GM12878 (cell line): ENCODE results near the gene BORCS6. TPM values are rescaled to one million over a fixed set of nuclear protein-coding genes. Genes with fewer than 3 reads are reported as not detected.

Experiments used
- CEBPB ChIP-seq, 2 experiments: fragments of 150-350 bp in 1 of 2; IDR thresholded peaks; 2 replicates each; pipeline ENCODE4 v1.6.1; 2012 to 2014; ENCODE audit warnings: low read depth in 2 of 2, low read length in 2 of 2, borderline replicate concordance in 1 of 2, inconsistent platforms in 1 of 2
- EGR1 ChIP-seq, 2 experiments: IDR thresholded peaks; 1 replicate in 1 of 2; 2 replicates in 1 of 2; pipeline ENCODE4 v1.6.1; 2011 to 2012; ENCODE audit warnings: low read depth in 2 of 2, low read length in 2 of 2, borderline replicate concordance in 1 of 2, mild to moderate bottlenecking in 1 of 2, moderate library complexity in 1 of 2
- ETV6 ChIP-seq, 2 experiments: fragments of 450-650 bp in 1 of 2; IDR thresholded peaks in 1 of 2; conservative IDR thresholded peaks in 1 of 2; 2 replicates each; pipeline ENCODE4 v1.6.1; 2014; ENCODE audit warnings: antibody characterized with exemption in 1 of 2, borderline replicate concordance in 1 of 2, low read depth in 1 of 2, mild to moderate bottlenecking in 1 of 2, moderate library complexity in 1 of 2
- FOXM1 ChIP-seq: IDR thresholded peaks from 2 replicates; pipeline ENCODE4 v1.6.1; 2012; ENCODE audit warnings: low read depth, mild to moderate bottlenecking, inconsistent platforms, low read length, moderate library complexity
- HDAC2 ChIP-seq: fragments of 200-600 bp; sonication (generic); IDR thresholded peaks from 2 replicates; pipeline ENCODE4 v1.6.1; 2017
- IRF4 ChIP-seq: IDR thresholded peaks from 2 replicates; pipeline ENCODE4 v1.6.1; 2011; ENCODE audit warnings: low read depth, low read length
- MTA3 ChIP-seq: IDR thresholded peaks from 2 replicates; pipeline ENCODE4 v1.6.1; 2012; ENCODE audit warnings: low read length, inconsistent platforms, borderline replicate concordance
- PAX5 ChIP-seq: IDR thresholded peaks from 2 replicates; pipeline ENCODE4 v1.6.1; 2011; ENCODE audit warnings: low read depth, low read length, borderline replicate concordance
- PAX8 ChIP-seq: fragments of 450-650 bp; IDR thresholded peaks from 2 replicates; pipeline ENCODE4 v1.6.1; 2017; ENCODE audit warnings: mild to moderate bottlenecking, moderate library complexity
- RELA ChIP-seq: fragments of 450-650 bp; IDR thresholded peaks from 2 replicates; pipeline ENCODE4 v1.8.0; 2014; ENCODE audit warnings: borderline replicate concordance; ENCODE audit not compliant: partially characterized antibody
- SMC3 ChIP-seq: IDR thresholded peaks from 2 replicates; pipeline ENCODE4 v1.6.1; 2011; ENCODE audit warnings: low read length, improper control_type of control experiment, borderline replicate concordance
- SP1 ChIP-seq: IDR thresholded peaks from one replicate; pipeline ENCODE4 v1.6.1; 2011; ENCODE audit warnings: low read depth, low read length
- TCF7 ChIP-seq: IDR thresholded peaks from 2 replicates; pipeline ENCODE4 v1.6.1; 2014; ENCODE audit warnings: antibody characterized with exemption, borderline replicate concordance
- YY1 ChIP-seq: IDR thresholded peaks from 2 replicates; pipeline ENCODE4 v1.6.1; 2011; ENCODE audit warnings: low read depth, mild to moderate bottlenecking, low read length
- polyA plus RNA-seq, 11 experiments: library from polyadenylated mRNA; depleted of rRNA in 4 of 11; unstranded in 6 of 11; stranded (reverse) in 5 of 11; fragments of >200 nt; fragmentation: Nextera tagmentation in 4 of 11; fragmentation: Illumina TruSeq in 1 of 11; extraction: Ambion mirVana in 4 of 11; extraction: Trizol in 1 of 11; gene quantifications; 1 replicate in 1 of 11; 2 replicates in 10 of 11; pipeline versions ENCODE4 v1.2.1 to v1.2.3, GENCODE V29; 2011 to 2016; ENCODE audit warnings: inconsistent platforms in 2 of 11, missing spikeins in 2 of 11, low read depth in 1 of 11
- total RNA-seq, 4 experiments: library from RNA; depleted of rRNA in 3 of 4; stranded (reverse); fragments of >200 nt in 3 of 4; fragmentation: Illumina TruSeq in 1 of 4; extraction: Trizol in 1 of 4; gene quantifications; 2 replicates each; pipeline versions ENCODE4 v1.2.1 to v1.2.3, GENCODE V29; 2013 to 2021
- TF ChIP-seq, protein P1 (sequence below): fragments of 450-650 bp; formaldehyde crosslinking; IDR thresholded peaks from 2 replicates; pipeline ENCODE4 v1.4.0; 2020; ENCODE audit warnings: mild to moderate bottlenecking, moderate library complexity
- TF ChIP-seq, protein P2 (sequence below): fragments of 450-650 bp; IDR thresholded peaks from 2 replicates; pipeline ENCODE4 v1.6.1; 2016; ENCODE audit warnings: mild to moderate bottlenecking
- TF ChIP-seq, protein P3 (sequence below): IDR thresholded peaks from 2 replicates; pipeline ENCODE4 v1.6.1; 2012; ENCODE audit warnings: low read depth, low read length, improper control_type of control experiment
- TF ChIP-seq, protein P4 (sequence below): fragments of 450-650 bp; conservative IDR thresholded peaks from 2 replicates; pipeline ENCODE4 v1.6.1; 2017; ENCODE audit warnings: mild to moderate bottlenecking, moderate library complexity
- TF ChIP-seq, protein P5 (sequence below): fragments of 450-650 bp; IDR thresholded peaks from 2 replicates; pipeline ENCODE4 v1.6.1; 2018; ENCODE audit warnings: borderline replicate concordance, mild to moderate bottlenecking; ENCODE audit not compliant: partially characterized antibody

The BORCS6 gene
- total and polyA plus RNA-seq, 10 of the 15 experiments (the other 5 are each of a cell fraction or from before 2014, with no cell fraction given), result 0.37 to 14.1 (median 6.7) TPM

DNA sequence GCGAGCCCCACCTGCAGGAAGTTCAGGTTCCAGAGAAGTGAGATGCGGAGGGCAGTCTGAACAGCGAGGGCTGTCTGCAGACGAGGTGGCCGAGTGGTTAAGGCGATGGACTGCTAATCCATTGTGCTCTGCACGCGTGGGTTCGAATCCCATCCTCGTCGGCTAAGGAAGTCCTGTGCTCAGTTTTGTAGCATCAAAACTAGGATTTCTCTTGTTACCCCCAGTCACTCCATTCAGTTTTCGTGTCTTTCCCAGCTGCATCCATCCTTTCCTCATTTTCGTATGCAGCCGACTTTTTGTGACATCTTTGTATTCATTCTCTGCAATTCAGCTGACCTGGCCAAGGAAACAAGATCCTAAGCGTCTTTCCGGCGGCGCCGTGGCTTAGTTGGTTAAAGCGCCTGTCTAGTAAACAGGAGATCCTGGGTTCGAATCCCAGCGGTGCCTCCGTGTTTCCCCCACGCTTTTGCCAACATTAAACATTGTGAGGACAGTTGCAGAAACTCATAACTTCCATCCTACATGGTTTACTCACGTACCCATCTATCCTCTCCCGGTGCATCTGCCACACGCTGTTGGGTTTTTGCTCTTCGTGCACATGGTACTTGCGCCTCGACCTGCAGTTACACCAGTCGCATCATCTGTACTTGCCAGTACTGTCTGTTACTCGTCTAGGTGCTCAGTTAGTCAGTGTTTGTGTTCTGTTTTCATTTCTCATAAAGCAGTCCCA is 3.0 kb downstream of the BORCS6 start (continued):
- TF ChIP-seq, protein P1, sequence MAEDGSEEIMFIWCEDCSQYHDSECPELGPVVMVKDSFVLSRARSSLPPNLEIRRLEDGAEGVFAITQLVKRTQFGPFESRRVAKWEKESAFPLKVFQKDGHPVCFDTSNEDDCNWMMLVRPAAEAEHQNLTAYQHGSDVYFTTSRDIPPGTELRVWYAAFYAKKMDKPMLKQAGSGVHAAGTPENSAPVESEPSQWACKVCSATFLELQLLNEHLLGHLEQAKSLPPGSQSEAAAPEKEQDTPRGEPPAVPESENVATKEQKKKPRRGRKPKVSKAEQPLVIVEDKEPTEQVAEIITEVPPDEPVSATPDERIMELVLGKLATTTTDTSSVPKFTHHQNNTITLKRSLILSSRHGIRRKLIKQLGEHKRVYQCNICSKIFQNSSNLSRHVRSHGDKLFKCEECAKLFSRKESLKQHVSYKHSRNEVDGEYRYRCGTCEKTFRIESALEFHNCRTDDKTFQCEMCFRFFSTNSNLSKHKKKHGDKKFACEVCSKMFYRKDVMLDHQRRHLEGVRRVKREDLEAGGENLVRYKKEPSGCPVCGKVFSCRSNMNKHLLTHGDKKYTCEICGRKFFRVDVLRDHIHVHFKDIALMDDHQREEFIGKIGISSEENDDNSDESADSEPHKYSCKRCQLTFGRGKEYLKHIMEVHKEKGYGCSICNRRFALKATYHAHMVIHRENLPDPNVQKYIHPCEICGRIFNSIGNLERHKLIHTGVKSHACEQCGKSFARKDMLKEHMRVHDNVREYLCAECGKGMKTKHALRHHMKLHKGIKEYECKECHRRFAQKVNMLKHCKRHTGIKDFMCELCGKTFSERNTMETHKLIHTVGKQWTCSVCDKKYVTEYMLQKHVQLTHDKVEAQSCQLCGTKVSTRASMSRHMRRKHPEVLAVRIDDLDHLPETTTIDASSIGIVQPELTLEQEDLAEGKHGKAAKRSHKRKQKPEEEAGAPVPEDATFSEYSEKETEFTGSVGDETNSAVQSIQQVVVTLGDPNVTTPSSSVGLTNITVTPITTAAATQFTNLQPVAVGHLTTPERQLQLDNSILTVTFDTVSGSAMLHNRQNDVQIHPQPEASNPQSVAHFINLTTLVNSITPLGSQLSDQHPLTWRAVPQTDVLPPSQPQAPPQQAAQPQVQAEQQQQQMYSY (CRISPR knock-in tag), result no peak
- TF ChIP-seq PAX8, result no peak
- no peak for TF ChIP-seq CEBPB (IDR thresholded peaks at IDR 0.05; ENCODE audit: borderline replicate concordance in 1 of 2, low read depth in 2 of 2, low read length in 2 of 2)
- peak; percentile 47 for TF ChIP-seq RELA
- TF ChIP-seq IRF4, result peak; percentile 59; the same call in 1 of the 2 replicates
- no peak; the same call in 1 of the 2 replicates for TF ChIP-seq HDAC2
- no peak for TF ChIP-seq TCF7
- TF ChIP-seq MTA3, result peak; percentile 18; the same call in 1 of the 2 replicates
- no peak; the same call in 1 of the 2 replicates for TF ChIP-seq YY1
- TF ChIP-seq, protein P2, sequence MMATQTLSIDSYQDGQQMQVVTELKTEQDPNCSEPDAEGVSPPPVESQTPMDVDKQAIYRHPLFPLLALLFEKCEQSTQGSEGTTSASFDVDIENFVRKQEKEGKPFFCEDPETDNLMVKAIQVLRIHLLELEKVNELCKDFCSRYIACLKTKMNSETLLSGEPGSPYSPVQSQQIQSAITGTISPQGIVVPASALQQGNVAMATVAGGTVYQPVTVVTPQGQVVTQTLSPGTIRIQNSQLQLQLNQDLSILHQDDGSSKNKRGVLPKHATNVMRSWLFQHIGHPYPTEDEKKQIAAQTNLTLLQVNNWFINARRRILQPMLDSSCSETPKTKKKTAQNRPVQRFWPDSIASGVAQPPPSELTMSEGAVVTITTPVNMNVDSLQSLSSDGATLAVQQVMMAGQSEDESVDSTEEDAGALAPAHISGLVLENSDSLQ, result peak; percentile 63
- TF ChIP-seq, protein P3, sequence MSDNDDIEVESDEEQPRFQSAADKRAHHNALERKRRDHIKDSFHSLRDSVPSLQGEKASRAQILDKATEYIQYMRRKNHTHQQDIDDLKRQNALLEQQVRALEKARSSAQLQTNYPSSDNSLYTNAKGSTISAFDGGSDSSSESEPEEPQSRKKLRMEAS, result no peak
- TF ChIP-seq, protein P4, sequence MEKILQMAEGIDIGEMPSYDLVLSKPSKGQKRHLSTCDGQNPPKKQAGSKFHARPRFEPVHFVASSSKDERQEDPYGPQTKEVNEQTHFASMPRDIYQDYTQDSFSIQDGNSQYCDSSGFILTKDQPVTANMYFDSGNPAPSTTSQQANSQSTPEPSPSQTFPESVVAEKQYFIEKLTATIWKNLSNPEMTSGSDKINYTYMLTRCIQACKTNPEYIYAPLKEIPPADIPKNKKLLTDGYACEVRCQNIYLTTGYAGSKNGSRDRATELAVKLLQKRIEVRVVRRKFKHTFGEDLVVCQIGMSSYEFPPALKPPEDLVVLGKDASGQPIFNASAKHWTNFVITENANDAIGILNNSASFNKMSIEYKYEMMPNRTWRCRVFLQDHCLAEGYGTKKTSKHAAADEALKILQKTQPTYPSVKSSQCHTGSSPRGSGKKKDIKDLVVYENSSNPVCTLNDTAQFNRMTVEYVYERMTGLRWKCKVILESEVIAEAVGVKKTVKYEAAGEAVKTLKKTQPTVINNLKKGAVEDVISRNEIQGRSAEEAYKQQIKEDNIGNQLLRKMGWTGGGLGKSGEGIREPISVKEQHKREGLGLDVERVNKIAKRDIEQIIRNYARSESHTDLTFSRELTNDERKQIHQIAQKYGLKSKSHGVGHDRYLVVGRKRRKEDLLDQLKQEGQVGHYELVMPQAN, result no peak; the same call in 1 of the 2 replicates
- no peak; the same call in 1 of the 2 replicates for TF ChIP-seq SMC3
- peak; percentile 37; the same call in 1 of the 2 replicates for TF ChIP-seq PAX5
- TF ChIP-seq FOXM1, result no peak; the same call in 1 of the 2 replicates
- no peak for TF ChIP-seq EGR1 (IDR thresholded peaks at IDR 0.05; ENCODE audit: borderline replicate concordance in 1 of 2, low read depth in 2 of 2, low read length in 2 of 2)
- peak; percentile 43 to 61; a peak in 1 of 4 replicates for TF ChIP-seq ETV6 (conservative IDR thresholded peaks at IDR 0.05 in 1 of 2, IDR thresholded peaks at IDR 0.05 in 1 of 2; ENCODE audit: borderline replicate concordance in 1 of 2, low read depth in 1 of 2)
- TF ChIP-seq, protein P5, sequence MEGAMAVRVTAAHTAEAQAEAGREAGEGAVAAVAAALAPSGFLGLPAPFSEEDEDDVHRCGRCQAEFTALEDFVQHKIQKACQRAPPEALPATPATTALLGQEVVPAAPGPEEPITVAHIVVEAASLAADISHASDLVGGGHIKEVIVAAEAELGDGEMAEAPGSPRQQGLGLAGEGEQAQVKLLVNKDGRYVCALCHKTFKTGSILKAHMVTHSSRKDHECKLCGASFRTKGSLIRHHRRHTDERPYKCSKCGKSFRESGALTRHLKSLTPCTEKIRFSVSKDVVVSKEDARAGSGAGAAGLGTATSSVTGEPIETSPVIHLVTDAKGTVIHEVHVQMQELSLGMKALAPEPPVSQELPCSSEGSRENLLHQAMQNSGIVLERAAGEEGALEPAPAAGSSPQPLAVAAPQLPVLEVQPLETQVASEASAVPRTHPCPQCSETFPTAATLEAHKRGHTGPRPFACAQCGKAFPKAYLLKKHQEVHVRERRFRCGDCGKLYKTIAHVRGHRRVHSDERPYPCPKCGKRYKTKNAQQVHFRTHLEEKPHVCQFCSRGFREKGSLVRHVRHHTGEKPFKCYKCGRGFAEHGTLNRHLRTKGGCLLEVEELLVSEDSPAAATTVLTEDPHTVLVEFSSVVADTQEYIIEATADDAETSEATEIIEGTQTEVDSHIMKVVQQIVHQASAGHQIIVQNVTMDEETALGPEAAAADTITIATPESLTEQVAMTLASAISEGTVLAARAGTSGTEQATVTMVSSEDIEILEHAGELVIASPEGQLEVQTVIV, result no peak
- TF ChIP-seq SP1, result peak; percentile 25
